GM18517 (cell line): ENCODE data around the gene FRMD6.
"Not testable (repeated sequence)": the region's sequence is repeated elsewhere in the genome, so short reads cannot be mapped to it uniquely, and the experiment has no call there.

Experiments
- ATAC-seq: cut with Tn5 transposase; IDR thresholded peaks from one replicate; pipeline ENCODE4 v1.9.1; 2021; ENCODE audit warnings: mild to moderate bottlenecking, moderate library complexity; ENCODE audit not compliant: unreplicated experiment

Gene FRMD6

GRCh38 chr14:51765726-51766125 lies 114.0 kb downstream of the FRMD6 start:
- ATAC-seq, result not testable (repeated sequence)

- not testable (repeated sequence) for ATAC-seq
Observed at GRCh38 chr14:51766586-51766985, 114.9 kb downstream of the FRMD6 start.

GRCh38 chr14:51769261-51769660 lies 117.6 kb downstream of the FRMD6 start:
- not testable (repeated sequence) for ATAC-seq

GRCh38 chr14:51774209-51774608 lies 122.5 kb downstream of the FRMD6 start:
- ATAC-seq, result no peak

- no peak for ATAC-seq
Observed at GRCh38 chr14:51776102-51776894, 124.6 kb downstream of the FRMD6 start.

GRCh38 chr14:51780006-51780692 lies 128.4 kb downstream of the FRMD6 start:
- ATAC-seq, result no peak
